RWPE2 (cell line): ENCODE results near the gene BCAR1.

Experiments
- ATAC-seq: fragments of 200-7000 bp; cut with Tn5 transposase; 3 replicates; pipeline ENCODE4 v1.9.1; 2021; ENCODE audit warnings: low read depth
- DNase-seq: peaks from one replicate; pipeline ENCODE4 v3.0.0-alpha.2; 2020; ENCODE audit warnings: low spot score
- H3K27ac ChIP-seq: fragments of 450-650 bp; 2 replicates; pipeline ENCODE4 v1.5.1; 2017; ENCODE audit warnings: mild to moderate bottlenecking; ENCODE audit not compliant: poor library complexity, severe bottlenecking
- H3K27me3 ChIP-seq: fragments of 250-450 bp; sonication (Bioruptor Pico); 2 replicates; pipeline ENCODE4 v1.5.1; 2021; ENCODE audit warnings: mild to moderate bottlenecking, moderate library complexity; ENCODE audit not compliant: insufficient read depth, poor library complexity, severe bottlenecking
- H3K36me3 ChIP-seq: fragments of 250-450 bp; sonication (Bioruptor Pico); 2 replicates; pipeline ENCODE4 v1.5.1; 2020; ENCODE audit warnings: low read depth, mild to moderate bottlenecking, moderate library complexity
- H3K4me1 ChIP-seq: fragments of 250-450 bp; sonication (Bioruptor Pico); 2 replicates; pipeline ENCODE4 v1.5.1; 2021; ENCODE audit warnings: mild to moderate bottlenecking, moderate library complexity; ENCODE audit not compliant: insufficient read depth, poor library complexity, severe bottlenecking
- H3K4me3 ChIP-seq: fragments of 250-450 bp; sonication (Bioruptor Pico); 2 replicates; pipeline ENCODE4 v1.5.1; 2021; ENCODE audit warnings: mild to moderate bottlenecking, moderate library complexity; ENCODE audit not compliant: severe bottlenecking
- H3K9me3 ChIP-seq: fragments of 250-450 bp; sonication (Bioruptor Pico); 2 replicates; pipeline ENCODE4 v1.5.1; 2021; ENCODE audit warnings: mild to moderate bottlenecking, moderate library complexity; ENCODE audit not compliant: severe bottlenecking
- CTCF ChIP-seq: fragments of 450-650 bp; IDR thresholded peaks from one replicate; pipeline ENCODE4 v1.5.1; 2017; ENCODE audit warnings: mild to moderate bottlenecking, moderate library complexity; ENCODE audit not compliant: poor library complexity, severe bottlenecking

BCAR1 gene

DNA sequence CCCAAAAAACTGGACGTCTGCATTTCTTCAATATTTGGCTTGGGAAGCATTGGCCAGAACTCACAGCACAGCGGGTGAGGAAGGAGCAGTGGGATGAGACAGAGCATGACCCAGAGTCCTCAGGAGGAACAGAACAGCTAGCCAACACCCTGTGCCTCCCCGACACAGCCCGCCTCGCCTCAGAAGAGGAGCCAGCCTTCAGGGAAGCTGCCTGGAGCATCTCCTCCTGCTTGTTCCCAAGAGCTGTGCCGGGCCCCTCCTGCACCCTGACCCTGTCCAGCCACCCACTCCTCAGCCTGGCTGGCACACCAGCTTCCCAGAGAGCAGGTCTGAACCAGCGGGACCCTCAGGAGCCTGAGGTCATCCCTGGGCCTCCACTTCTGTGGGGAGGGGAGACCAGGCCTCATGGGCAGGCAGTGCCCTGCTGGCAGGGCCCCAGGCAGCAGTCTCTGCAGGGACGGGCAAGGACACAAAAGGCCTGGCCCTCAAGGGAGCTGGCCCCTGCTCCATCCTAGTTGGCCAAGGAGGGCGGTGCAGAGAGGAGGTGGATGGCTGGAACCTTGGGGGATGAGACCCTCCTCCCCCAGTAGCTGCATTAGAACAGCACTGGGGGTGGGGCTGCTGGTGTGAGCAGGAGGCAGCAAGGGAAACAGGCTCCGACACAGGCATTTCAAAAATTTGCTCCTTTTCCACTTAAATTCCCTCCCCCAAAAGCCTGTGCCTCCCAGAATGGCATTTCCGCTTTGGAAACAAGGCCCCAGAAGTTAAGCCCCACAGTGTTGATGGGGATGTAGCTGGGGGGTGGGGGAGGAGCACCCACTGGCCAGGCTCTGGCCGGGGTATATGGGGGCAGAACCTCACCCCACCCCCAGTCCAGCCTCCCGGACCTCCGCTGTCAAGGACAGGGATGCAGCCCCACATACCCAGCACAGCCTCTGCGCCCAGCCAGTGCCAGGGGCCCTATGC lies 1.8 kb upstream of the BCAR1 start:
- H3K4me3 ChIP-seq = no peak overlapping the region
- ATAC-seq = no peak

DNA sequence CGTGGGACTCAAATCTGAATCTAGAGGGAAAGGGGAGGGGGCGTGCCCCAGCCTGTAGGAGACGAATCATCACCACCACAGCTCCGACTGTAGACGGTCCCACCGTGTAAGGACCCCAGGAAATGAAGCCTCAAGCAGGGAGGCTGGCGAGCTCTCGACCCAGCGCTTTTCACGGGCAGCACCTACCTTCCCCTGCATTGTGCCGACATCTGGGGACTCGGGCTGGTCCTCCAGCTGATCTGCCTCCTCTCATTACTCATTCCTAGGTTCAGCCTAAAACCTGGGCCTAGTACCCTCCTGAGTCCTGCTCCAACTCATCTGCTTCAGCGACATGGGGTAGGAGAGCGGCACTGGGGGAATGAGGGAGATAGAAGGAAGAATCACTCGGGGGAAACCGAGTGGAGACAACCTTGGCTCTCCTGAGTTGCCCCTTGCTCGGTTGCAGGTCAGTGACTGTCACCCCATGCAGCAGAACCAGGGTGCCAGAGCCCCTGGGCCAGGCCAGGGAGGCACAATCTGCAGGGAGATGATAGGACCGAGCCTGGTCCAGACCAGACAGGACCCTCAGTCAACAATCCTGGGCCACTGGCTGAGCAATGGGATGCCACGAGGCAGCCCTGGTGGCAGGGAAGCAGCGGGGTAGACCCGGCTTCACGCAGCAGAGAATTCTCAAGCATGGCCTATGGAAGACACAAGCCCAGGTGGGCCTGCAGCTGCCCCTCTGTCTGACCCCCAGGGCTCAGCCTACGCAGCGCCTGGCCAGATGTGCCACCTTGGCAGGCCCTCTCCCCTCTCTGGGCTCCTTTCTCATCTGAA lies 833 bp upstream of the BCAR1 start:
- Histone ChIP-seq H3K4me3 (no peak overlapping the region), H3K4me1 (peaks cover 57% of the 10 kb centered on the region), H3K27me3 (no peaks in the 10 kb centered on the region), H3K36me3 (0 out of 2 replicates have a peak, but pooled peaks cover 5% of the 10 kb centered on the region), H3K9me3 (no peaks in the 10 kb centered on the region), H3K27ac (peak overlapping the region; percentile 94)
- ATAC-seq (no peak), DNase-seq (no peak)
- no peak for TF ChIP-seq CTCF

More for the DNA sequence above, 1.8 kb upstream of the BCAR1 start:
- Histone ChIP-seq H3K4me1 (peaks cover 60% of the 10 kb centered on the region), H3K27ac (peak overlapping the region; percentile 94), H3K9me3 (no peaks in the 10 kb centered on the region), H3K36me3 (0 out of 2 replicates have a peak, but pooled peaks cover 2% of the 10 kb centered on the region), H3K27me3 (no peaks in the 10 kb centered on the region)
- TF ChIP-seq CTCF = no peak
- peak; percentile 57 for DNase-seq

- TF ChIP-seq CTCF = no peak
- ATAC-seq (peak; percentile 3; the same call in 1 of the 3 replicates), DNase-seq (no peak)
- Histone ChIP-seq H3K36me3 (0 out of 2 replicates have a peak, but pooled peaks cover 5% of the 10 kb centered on the region), H3K27ac (peak overlapping the region; percentile 94), H3K9me3 (no peaks in the 10 kb centered on the region), H3K27me3 (no peaks in the 10 kb centered on the region), H3K4me3 (peak overlapping the region; percentile 90), H3K4me1 (peaks cover 59% of the 10 kb centered on the region)
Measured at GRCh38 chr16:75250809-75251279, 580 bp downstream of the BCAR1 start.

GRCh38 chr16:75250089-75250808 lies 1.2 kb downstream of the BCAR1 start:
- Histone ChIP-seq H3K4me3 (peak overlapping the region; percentile 90), H3K4me1 (peaks cover 59% of the 10 kb centered on the region), H3K27ac (peak overlapping the region; percentile 94), H3K9me3 (no peaks in the 10 kb centered on the region), H3K36me3 (0 out of 2 replicates have a peak, but pooled peaks cover 5% of the 10 kb centered on the region), H3K27me3 (no peaks in the 10 kb centered on the region)
- no peak for ATAC-seq
- no peak for DNase-seq
- TF ChIP-seq CTCF = no peak
